Peyer's patch (tissue), 4 donors: ENCODE data around the gene RNF112. TPM values are rescaled to one million over a fixed set of nuclear protein-coding genes. Genes with fewer than 3 reads are reported as not detected.

ENCODE experiments used
- DNase-seq, 3 donors: peaks; one replicate each; pipeline ENCODE4 v3.0.0-alpha.2; 2017 to 2019
- H3K27ac ChIP-seq, 4 donors: fragments of 200-600 bp; sonication (generic); one replicate each; pipeline ENCODE4 v1.5.1; 2016 to 2019
- H3K27me3 ChIP-seq, 2 donors: fragments of 200-600 bp; sonication (generic); one replicate each; pipeline ENCODE4 v1.5.1; 2019
- H3K36me3 ChIP-seq, 3 donors: fragments of 200-600 bp; sonication (generic); one replicate each; pipeline ENCODE4 v1.5.1; 2016 to 2019
- H3K4me1 ChIP-seq, 4 donors: fragments of 200-600 bp; sonication (generic); one replicate each; pipeline ENCODE4 v1.5.1; 2016 to 2019
- H3K4me3 ChIP-seq, 4 donors: fragments of 200-600 bp; sonication (generic); 1 replicate in 3 of 4; 2 replicates in 1 of 4; pipeline ENCODE4 v1.5.1; 2016 to 2019; ENCODE audit warnings: mild to moderate bottlenecking in 1 of 4
- H3K9me3 ChIP-seq, 4 donors: fragments of 200-600 bp; sonication (generic); one replicate each; pipeline ENCODE4 v1.5.1; 2016 to 2019; ENCODE audit warnings: mild to moderate bottlenecking in 1 of 4
- POLR2A ChIP-seq, 2 donors: fragments of 450-650 bp; IDR thresholded peaks; one replicate each; pipeline ENCODE4 v1.5.1; 2017; ENCODE audit warnings: antibody characterized with exemption in 2 of 2, mild to moderate bottlenecking in 2 of 2, moderate library complexity in 2 of 2
- total RNA-seq, 4 donors: library from RNA; depleted of rRNA; stranded (reverse); fragments of >200 nt; gene quantifications; one replicate each; pipeline ENCODE4 v1.1.0, GENCODE V29; 2016
- TF ChIP-seq, protein P1 (sequence below), 6 experiments: fragments of 450-650 bp in 4 of 6; fragments of 200-600 bp in 2 of 6; sonication (generic) in 1 of 6; IDR thresholded peaks; one replicate each; pipeline ENCODE4 v1.5.1; 2017 to 2019; ENCODE audit warnings: antibody characterized with exemption in 6 of 6, mild to moderate bottlenecking in 3 of 6, moderate library complexity in 1 of 6

RNF112 gene
- total RNA-seq, 4 donors from 2014 or later, result 1.2 to 47.0 (median 2.0) TPM

DNA sequence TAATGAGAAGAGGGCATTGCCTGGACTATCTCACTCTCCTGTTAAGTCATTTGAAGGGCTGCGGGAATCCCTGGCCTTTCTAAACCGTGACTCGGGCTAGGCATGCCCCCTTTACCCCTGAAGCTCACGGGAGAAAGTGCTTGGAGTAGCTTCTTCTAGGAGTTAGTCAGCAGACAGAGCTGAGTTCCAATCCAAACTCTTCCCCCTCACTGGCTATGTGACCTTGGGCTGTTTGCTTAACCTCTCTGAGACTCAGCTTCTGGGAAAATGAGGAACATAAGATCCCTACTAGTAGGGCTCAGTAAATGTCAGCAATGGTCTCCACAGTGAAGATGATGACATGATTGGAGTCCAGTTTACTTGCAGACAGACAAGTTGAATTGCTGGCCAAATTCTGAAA is 42.8 kb upstream of the RNF112 start:
- H3K27ac ChIP-seq, result no peak overlapping the region
- no peaks in the 10 kb centered on the region for H3K9me3 ChIP-seq
- H3K36me3 ChIP-seq, result no peaks in the 10 kb centered on the region
- H3K4me3 ChIP-seq, result no peak overlapping the region
- no peaks in the 10 kb centered on the region for H3K27me3 ChIP-seq
- TF ChIP-seq POLR2A (IDR thresholded peaks at IDR 0.05), result no peak
- TF ChIP-seq, protein P1, sequence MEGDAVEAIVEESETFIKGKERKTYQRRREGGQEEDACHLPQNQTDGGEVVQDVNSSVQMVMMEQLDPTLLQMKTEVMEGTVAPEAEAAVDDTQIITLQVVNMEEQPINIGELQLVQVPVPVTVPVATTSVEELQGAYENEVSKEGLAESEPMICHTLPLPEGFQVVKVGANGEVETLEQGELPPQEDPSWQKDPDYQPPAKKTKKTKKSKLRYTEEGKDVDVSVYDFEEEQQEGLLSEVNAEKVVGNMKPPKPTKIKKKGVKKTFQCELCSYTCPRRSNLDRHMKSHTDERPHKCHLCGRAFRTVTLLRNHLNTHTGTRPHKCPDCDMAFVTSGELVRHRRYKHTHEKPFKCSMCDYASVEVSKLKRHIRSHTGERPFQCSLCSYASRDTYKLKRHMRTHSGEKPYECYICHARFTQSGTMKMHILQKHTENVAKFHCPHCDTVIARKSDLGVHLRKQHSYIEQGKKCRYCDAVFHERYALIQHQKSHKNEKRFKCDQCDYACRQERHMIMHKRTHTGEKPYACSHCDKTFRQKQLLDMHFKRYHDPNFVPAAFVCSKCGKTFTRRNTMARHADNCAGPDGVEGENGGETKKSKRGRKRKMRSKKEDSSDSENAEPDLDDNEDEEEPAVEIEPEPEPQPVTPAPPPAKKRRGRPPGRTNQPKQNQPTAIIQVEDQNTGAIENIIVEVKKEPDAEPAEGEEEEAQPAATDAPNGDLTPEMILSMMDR (IDR thresholded peaks at IDR 0.05), result no peak
- peaks cover 0 to 18% (median 4%) of the 10 kb centered on the region in 4 donors for H3K4me1 ChIP-seq
- DNase-seq, result peak in 1 of 3 donors; percentile 5

GRCh38 chr17:19369107-19369778 is 41.8 kb upstream of the RNF112 start:
- H3K4me3 ChIP-seq, result no peak overlapping the region
- no peaks in the 10 kb centered on the region for H3K36me3 ChIP-seq
- TF ChIP-seq POLR2A (IDR thresholded peaks at IDR 0.05), result no peak
- TF ChIP-seq, protein P1 (IDR thresholded peaks at IDR 0.05), result no peak
- H3K4me1 ChIP-seq, result peaks cover 0 to 18% (median 4%) of the 10 kb centered on the region in 4 donors
- H3K27me3 ChIP-seq, result no peaks in the 10 kb centered on the region
- H3K27ac ChIP-seq, result peak overlapping the region in 2 of 4 donors; percentile 17 to 34
- H3K9me3 ChIP-seq, result no peaks in the 10 kb centered on the region
- peak in 2 of 3 donors; percentile 76 to 81 for DNase-seq

DNA sequence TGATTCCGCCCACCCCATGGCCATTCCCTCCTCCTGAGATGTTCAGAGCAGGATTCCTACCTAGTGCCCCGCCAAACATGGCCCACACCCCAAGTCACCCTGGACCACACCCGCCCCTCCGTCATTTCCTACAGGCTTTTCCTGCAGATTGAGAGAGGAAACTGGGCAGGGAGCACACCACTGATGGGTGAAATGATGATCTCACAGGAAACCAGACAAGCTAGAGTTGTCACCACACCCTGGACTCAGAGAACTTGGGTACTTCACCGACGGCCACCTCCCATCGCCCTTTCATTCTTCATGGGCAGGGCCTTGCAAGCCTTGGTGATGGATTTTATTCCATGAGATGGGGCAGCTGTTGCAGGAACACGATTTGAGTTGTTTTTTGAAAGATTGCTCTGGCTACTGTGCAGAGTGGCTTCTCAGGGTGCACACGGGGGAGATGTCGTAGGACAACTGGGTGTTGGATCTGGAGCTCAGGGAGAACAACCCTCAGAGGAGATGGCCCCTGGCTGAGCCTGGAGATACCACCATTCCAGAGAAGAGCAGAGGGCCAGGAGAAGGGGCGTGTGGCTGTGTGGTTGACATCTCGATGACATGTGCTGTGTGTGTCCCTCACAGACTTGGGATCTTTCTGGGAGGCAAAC is 41.1 kb upstream of the RNF112 start:
- Histone ChIP-seq H3K27me3 (no peaks in the 10 kb centered on the region), H3K4me1 (peaks cover 0 to 18% (median 4%) of the 10 kb centered on the region in 4 donors), H3K4me3 (no peak overlapping the region), H3K9me3 (no peaks in the 10 kb centered on the region), H3K36me3 (no peaks in the 10 kb centered on the region), H3K27ac (peak overlapping the region in 2 of 4 donors; percentile 7 to 19)
- DNase-seq, result peak in 1 of 3 donors; percentile 59
- TF ChIP-seq, protein P1 (IDR thresholded peaks at IDR 0.05), result no peak
- no peak for TF ChIP-seq POLR2A (IDR thresholded peaks at IDR 0.05)

GRCh38 chr17:19370493-19370960 is 40.5 kb upstream of the RNF112 start:
- TF ChIP-seq POLR2A (IDR thresholded peaks at IDR 0.05), result no peak
- TF ChIP-seq, protein P1 (IDR thresholded peaks at IDR 0.05), result no peak
- H3K4me3 ChIP-seq, result no peak overlapping the region
- peaks cover 0 to 18% (median 4%) of the 10 kb centered on the region in 4 donors for H3K4me1 ChIP-seq
- DNase-seq, result peak in 2 of 3 donors; percentile 56 to 72
- H3K27ac ChIP-seq, result peak overlapping the region in 2 of 4 donors; percentile 7 to 25
- H3K27me3 ChIP-seq, result no peaks in the 10 kb centered on the region
- H3K9me3 ChIP-seq, result no peaks in the 10 kb centered on the region
- H3K36me3 ChIP-seq, result no peaks in the 10 kb centered on the region

- Histone ChIP-seq H3K4me1 (peaks cover 0 to 18% (median 4%) of the 10 kb centered on the region in 4 donors), H3K36me3 (no peaks in the 10 kb centered on the region), H3K4me3 (no peak overlapping the region), H3K27me3 (no peaks in the 10 kb centered on the region), H3K27ac (no peak overlapping the region), H3K9me3 (no peaks in the 10 kb centered on the region)
- TF ChIP-seq POLR2A (IDR thresholded peaks at IDR 0.05), result no peak
- TF ChIP-seq, protein P1 (IDR thresholded peaks at IDR 0.05), result no peak
- peak in 1 of 3 donors; percentile 43 for DNase-seq
Observed at GRCh38 chr17:19371259-19372010, 39.6 kb upstream of the RNF112 start.
